ENCODE measurements around the gene SOX15.
A peak's percentile ranks its signal among the peaks of the same experiment; 100 is the strongest.

Gene SOX15

DNA sequence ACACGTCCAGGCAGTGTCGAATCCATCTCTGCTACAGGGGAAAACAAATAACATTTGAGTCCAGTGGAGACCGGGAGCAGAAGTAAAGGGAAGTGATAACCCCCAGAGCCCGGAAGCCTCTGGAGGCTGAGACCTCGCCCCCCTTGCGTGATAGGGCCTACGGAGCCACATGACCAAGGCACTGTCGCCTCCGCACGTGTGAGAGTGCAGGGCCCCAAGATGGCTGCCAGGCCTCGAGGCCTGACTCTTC lies 17.6 kb downstream of the SOX15 start (continued):
- TF ChIP-seq OVOL3 (tag by site-specific recombination; IDR thresholded peaks at IDR 0.05) (no peak), ZNF555 (tag by site-specific recombination; conservative IDR thresholded peaks at IDR 0.05) (no peak), ZNF221 (tag by site-specific recombination; IDR thresholded peaks at IDR 0.05; ENCODE audit: borderline replicate concordance) (no peak), HOXD13 (CRISPR knock-in tag; IDR thresholded peaks at IDR 0.05; ENCODE audit: borderline replicate concordance) (no peak), ZNF341 (tag by site-specific recombination; IDR thresholded peaks at IDR 0.05; ENCODE audit: low read depth) (0 out of 2 replicates have a peak, but pooled peaks have one; percentile 5), YY2 (tag by site-specific recombination; IDR thresholded peaks at IDR 0.05) (0 out of 2 replicates have a peak, but pooled peaks have one; percentile 78), MYNN (tag by site-specific recombination; IDR thresholded peaks at IDR 0.05; ENCODE audit: borderline replicate concordance) (no peak), BCL11A (tag by site-specific recombination; IDR thresholded peaks at IDR 0.05; ENCODE audit: low read depth) (no peak), SCRT1 (tag by site-specific recombination; IDR thresholded peaks at IDR 0.05; ENCODE audit: borderline replicate concordance) (no peak), ZNF544 (tag by site-specific recombination; IDR thresholded peaks at IDR 0.05) (no peak), ZNF416 (tag by site-specific recombination; IDR thresholded peaks at IDR 0.05) (no peak), SETDB1 (IDR thresholded peaks at IDR 0.05; ENCODE audit: insufficient read length, low read length) (no peak), ZNF169 (tag by site-specific recombination; IDR thresholded peaks at IDR 0.05) (no peak), ZNF561 (tag by site-specific recombination; IDR thresholded peaks at IDR 0.05; ENCODE audit: borderline replicate concordance) (0 out of 2 replicates have a peak, but pooled peaks have one; percentile 13), ZNF610 (tag by site-specific recombination; IDR thresholded peaks at IDR 0.05; ENCODE audit: borderline replicate concordance) (no peak), ZNF23 (tag by site-specific recombination; IDR thresholded peaks at IDR 0.05; ENCODE audit: borderline replicate concordance) (no peak), ZNF335 (tag by site-specific recombination; conservative IDR thresholded peaks at IDR 0.05) (no peak), ZNF239 (tag by site-specific recombination; IDR thresholded peaks at IDR 0.05) (no peak), ZBTB17 (tag by site-specific recombination; IDR thresholded peaks at IDR 0.05) (peak; percentile 79), ZNF623 (tag by site-specific recombination; IDR thresholded peaks at IDR 0.05) (no peak), ZBTB20 (tag by site-specific recombination; IDR thresholded peaks at IDR 0.05) (no peak), ZFP69B (tag by site-specific recombination; IDR thresholded peaks at IDR 0.05) (no peak)
- TF ChIP-seq, protein P1, sequence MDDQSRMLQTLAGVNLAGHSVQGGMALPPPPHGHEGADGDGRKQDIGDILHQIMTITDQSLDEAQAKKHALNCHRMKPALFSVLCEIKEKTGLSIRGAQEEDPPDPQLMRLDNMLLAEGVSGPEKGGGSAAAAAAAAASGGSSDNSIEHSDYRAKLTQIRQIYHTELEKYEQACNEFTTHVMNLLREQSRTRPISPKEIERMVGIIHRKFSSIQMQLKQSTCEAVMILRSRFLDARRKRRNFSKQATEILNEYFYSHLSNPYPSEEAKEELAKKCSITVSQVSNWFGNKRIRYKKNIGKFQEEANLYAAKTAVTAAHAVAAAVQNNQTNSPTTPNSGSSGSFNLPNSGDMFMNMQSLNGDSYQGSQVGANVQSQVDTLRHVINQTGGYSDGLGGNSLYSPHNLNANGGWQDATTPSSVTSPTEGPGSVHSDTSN (CRISPR knock-in tag; IDR thresholded peaks at IDR 0.05) = no peak
- TF ChIP-seq, protein P2, sequence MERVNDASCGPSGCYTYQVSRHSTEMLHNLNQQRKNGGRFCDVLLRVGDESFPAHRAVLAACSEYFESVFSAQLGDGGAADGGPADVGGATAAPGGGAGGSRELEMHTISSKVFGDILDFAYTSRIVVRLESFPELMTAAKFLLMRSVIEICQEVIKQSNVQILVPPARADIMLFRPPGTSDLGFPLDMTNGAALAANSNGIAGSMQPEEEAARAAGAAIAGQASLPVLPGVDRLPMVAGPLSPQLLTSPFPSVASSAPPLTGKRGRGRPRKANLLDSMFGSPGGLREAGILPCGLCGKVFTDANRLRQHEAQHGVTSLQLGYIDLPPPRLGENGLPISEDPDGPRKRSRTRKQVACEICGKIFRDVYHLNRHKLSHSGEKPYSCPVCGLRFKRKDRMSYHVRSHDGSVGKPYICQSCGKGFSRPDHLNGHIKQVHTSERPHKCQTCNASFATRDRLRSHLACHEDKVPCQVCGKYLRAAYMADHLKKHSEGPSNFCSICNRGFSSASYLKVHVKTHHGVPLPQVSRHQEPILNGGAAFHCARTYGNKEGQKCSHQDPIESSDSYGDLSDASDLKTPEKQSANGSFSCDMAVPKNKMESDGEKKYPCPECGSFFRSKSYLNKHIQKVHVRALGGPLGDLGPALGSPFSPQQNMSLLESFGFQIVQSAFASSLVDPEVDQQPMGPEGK (tag by site-specific recombination; IDR thresholded peaks at IDR 0.05) = peak; percentile 66
- TF ChIP-seq, protein P3, sequence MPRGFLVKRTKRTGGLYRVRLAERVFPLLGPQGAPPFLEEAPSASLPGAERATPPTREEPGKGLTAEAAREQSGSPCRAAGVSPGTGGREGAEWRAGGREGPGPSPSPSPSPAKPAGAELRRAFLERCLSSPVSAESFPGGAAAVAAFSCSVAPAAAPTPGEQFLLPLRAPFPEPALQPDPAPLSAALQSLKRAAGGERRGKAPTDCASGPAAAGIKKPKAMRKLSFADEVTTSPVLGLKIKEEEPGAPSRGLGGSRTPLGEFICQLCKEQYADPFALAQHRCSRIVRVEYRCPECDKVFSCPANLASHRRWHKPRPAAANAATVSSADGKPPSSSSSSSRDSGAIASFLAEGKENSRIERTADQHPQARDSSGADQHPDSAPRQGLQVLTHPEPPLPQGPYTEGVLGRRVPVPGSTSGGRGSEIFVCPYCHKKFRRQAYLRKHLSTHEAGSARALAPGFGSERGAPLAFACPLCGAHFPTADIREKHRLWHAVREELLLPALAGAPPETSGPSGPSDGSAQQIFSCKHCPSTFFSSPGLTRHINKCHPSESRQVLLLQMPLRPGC (tag by site-specific recombination; IDR thresholded peaks at IDR 0.05) = no peak
- TF ChIP-seq, protein P4, sequence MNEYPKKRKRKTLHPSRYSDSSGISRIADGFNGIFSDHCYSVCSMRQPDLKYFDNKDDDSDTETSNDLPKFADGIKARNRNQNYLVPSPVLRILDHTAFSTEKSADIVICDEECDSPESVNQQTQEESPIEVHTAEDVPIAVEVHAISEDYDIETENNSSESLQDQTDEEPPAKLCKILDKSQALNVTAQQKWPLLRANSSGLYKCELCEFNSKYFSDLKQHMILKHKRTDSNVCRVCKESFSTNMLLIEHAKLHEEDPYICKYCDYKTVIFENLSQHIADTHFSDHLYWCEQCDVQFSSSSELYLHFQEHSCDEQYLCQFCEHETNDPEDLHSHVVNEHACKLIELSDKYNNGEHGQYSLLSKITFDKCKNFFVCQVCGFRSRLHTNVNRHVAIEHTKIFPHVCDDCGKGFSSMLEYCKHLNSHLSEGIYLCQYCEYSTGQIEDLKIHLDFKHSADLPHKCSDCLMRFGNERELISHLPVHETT (tag by site-specific recombination; IDR thresholded peaks at IDR 0.05) = no peak
- TF ChIP-seq, protein P5, sequence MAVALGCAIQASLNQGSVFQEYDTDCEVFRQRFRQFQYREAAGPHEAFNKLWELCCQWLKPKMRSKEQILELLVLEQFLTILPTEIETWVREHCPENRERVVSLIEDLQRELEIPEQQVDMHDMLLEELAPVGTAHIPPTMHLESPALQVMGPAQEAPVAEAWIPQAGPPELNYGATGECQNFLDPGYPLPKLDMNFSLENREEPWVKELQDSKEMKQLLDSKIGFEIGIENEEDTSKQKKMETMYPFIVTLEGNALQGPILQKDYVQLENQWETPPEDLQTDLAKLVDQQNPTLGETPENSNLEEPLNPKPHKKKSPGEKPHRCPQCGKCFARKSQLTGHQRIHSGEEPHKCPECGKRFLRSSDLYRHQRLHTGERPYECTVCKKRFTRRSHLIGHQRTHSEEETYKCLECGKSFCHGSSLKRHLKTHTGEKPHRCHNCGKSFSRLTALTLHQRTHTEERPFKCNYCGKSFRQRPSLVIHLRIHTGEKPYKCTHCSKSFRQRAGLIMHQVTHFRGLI (tag by site-specific recombination; IDR thresholded peaks at IDR 0.05) = no peak
- TF ChIP-seq, protein P6, sequence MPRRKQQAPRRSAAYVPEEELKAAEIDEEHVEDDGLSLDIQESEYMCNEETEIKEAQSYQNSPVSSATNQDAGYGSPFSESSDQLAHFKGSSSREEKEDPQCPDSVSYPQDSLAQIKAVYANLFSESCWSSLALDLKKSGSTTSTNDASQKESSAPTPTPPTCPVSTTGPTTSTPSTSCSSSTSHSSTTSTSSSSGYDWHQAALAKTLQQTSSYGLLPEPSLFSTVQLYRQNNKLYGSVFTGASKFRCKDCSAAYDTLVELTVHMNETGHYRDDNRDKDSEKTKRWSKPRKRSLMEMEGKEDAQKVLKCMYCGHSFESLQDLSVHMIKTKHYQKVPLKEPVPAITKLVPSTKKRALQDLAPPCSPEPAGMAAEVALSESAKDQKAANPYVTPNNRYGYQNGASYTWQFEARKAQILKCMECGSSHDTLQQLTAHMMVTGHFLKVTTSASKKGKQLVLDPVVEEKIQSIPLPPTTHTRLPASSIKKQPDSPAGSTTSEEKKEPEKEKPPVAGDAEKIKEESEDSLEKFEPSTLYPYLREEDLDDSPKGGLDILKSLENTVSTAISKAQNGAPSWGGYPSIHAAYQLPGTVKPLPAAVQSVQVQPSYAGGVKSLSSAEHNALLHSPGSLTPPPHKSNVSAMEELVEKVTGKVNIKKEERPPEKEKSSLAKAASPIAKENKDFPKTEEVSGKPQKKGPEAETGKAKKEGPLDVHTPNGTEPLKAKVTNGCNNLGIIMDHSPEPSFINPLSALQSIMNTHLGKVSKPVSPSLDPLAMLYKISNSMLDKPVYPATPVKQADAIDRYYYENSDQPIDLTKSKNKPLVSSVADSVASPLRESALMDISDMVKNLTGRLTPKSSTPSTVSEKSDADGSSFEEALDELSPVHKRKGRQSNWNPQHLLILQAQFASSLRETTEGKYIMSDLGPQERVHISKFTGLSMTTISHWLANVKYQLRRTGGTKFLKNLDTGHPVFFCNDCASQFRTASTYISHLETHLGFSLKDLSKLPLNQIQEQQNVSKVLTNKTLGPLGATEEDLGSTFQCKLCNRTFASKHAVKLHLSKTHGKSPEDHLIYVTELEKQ (tag by site-specific recombination; IDR thresholded peaks at IDR 0.05; ENCODE audit: borderline replicate concordance) = no peak
- TF ChIP-seq, protein P7, sequence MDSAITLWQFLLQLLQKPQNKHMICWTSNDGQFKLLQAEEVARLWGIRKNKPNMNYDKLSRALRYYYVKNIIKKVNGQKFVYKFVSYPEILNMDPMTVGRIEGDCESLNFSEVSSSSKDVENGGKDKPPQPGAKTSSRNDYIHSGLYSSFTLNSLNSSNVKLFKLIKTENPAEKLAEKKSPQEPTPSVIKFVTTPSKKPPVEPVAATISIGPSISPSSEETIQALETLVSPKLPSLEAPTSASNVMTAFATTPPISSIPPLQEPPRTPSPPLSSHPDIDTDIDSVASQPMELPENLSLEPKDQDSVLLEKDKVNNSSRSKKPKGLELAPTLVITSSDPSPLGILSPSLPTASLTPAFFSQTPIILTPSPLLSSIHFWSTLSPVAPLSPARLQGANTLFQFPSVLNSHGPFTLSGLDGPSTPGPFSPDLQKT (IDR thresholded peaks at IDR 0.05; ENCODE audit: borderline replicate concordance, low read depth, low read length) = 0 out of 2 replicates have a peak, but pooled peaks have one; percentile 47
